Measurements from ENCODE around the gene SMPD1.

Gene SMPD1

GRCh38 chr11:6395470-6396060 lies 5.3 kb downstream of the SMPD1 start:
- TF ChIP-seq POLR2AphosphoS5 (IDR thresholded peaks at IDR 0.05; ENCODE audit: low read depth, low read length) (no peak), TAF1 (IDR thresholded peaks at IDR 0.05; ENCODE audit: borderline replicate concordance, insufficient read depth, low read length) (no peak), FOXP2 (optimal IDR thresholded peaks at IDR 0.05; ENCODE audit: borderline replicate concordance, extremely low read depth, extremely low read length, insufficient read depth) (no peak), SIN3A (IDR thresholded peaks at IDR 0.05; ENCODE audit: borderline replicate concordance, insufficient read depth, low read length) (no peak), REST (IDR thresholded peaks at IDR 0.05; ENCODE audit: insufficient read depth in 1 of 2, low read depth in 2 of 2, low read length in 2 of 2) (no peak)

- no peak for TF ChIP-seq REST (IDR thresholded peaks at IDR 0.05; ENCODE audit: insufficient read depth in 1 of 2, low read depth in 2 of 2, low read length in 2 of 2)
- TF ChIP-seq TAF1 (IDR thresholded peaks at IDR 0.05; ENCODE audit: borderline replicate concordance, insufficient read depth, low read length): no peak
- no peak for TF ChIP-seq SIN3A (IDR thresholded peaks at IDR 0.05; ENCODE audit: borderline replicate concordance, insufficient read depth, low read length)
- TF ChIP-seq POLR2AphosphoS5 (IDR thresholded peaks at IDR 0.05; ENCODE audit: low read depth, low read length): no peak
- no peak for TF ChIP-seq FOXP2 (optimal IDR thresholded peaks at IDR 0.05; ENCODE audit: borderline replicate concordance, extremely low read depth, extremely low read length, insufficient read depth)
Observed at GRCh38 chr11:6397156-6397555, 6.9 kb downstream of the SMPD1 start.

GRCh38 chr11:6397636-6398035 lies 7.4 kb downstream of the SMPD1 start:
- TF ChIP-seq FOXP2 (optimal IDR thresholded peaks at IDR 0.05; ENCODE audit: borderline replicate concordance, extremely low read depth, extremely low read length, insufficient read depth): no peak
- TF ChIP-seq REST (IDR thresholded peaks at IDR 0.05; ENCODE audit: insufficient read depth in 1 of 2, low read depth in 2 of 2, low read length in 2 of 2): no peak
- TF ChIP-seq SIN3A (IDR thresholded peaks at IDR 0.05; ENCODE audit: borderline replicate concordance, insufficient read depth, low read length): no peak
- TF ChIP-seq POLR2AphosphoS5 (IDR thresholded peaks at IDR 0.05; ENCODE audit: low read depth, low read length): no peak
- TF ChIP-seq TAF1 (IDR thresholded peaks at IDR 0.05; ENCODE audit: borderline replicate concordance, insufficient read depth, low read length): no peak

GRCh38 chr11:6400431-6401345 lies 10.4 kb downstream of the SMPD1 start:
- no peak for TF ChIP-seq SIN3A (IDR thresholded peaks at IDR 0.05; ENCODE audit: borderline replicate concordance, insufficient read depth, low read length)
- TF ChIP-seq TAF1 (IDR thresholded peaks at IDR 0.05; ENCODE audit: borderline replicate concordance, insufficient read depth, low read length): no peak
- TF ChIP-seq FOXP2 (optimal IDR thresholded peaks at IDR 0.05; ENCODE audit: borderline replicate concordance, extremely low read depth, extremely low read length, insufficient read depth): no peak
- no peak for TF ChIP-seq REST (IDR thresholded peaks at IDR 0.05; ENCODE audit: insufficient read depth in 1 of 2, low read depth in 2 of 2, low read length in 2 of 2)
- TF ChIP-seq POLR2AphosphoS5 (IDR thresholded peaks at IDR 0.05; ENCODE audit: low read depth, low read length): no peak

All from PFSK-1 (cell line).